Measurements from ENCODE around the gene ASPDH. TPM values are rescaled to one million over a fixed set of nuclear protein-coding genes. Genes with fewer than 3 reads are reported as not detected.

ASPDH gene
- polyA plus RNA-seq, 1 donor (not counting 4 experiments of a cell fraction or from before 2014, with no cell fraction given): not detected

DNA sequence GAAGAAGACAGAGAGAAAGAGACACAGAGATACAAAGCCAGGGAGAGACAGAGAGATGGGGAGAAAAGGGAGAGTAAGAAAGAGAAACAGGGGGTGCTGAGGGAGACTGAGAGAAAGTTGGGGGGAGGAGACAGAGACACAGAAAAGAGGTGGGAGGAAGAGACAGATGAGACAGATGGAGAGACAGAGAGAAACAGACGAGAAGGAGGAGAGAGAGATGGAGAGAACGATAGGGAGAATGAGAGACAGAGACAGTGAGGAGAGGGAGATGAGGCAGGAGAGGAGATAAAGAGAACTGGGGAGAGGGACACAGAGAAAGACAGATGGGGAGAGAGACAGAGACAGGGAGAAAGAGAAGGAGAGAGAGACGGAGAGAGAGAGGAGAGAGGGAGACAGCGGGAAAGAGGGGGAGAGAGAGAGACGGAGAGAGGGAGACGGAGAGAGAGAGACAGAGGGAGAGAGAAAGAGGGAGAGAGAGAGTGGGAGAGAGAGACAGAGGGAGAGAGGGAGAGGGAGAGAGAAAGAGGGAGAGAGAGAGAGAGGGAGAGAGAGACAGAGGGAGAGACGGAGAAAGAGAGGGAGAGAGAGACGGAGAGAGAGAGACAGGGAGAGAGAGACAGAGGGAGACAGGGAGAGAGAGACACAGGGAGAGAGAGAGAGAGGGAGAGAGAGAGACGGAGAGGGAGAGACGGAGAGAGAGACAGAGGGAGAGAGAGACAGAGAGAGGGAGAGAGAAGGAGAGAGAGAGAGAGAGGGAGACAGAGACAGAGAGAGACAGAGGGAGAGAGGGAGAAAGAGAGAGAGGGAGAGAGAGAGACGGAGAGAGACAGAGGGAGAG, 15.3 kb downstream of the ASPDH start:
- no peaks in the 10 kb centered on the region for H3K9me3 ChIP-seq (ENCODE audit: control insufficient read depth, low read depth, low read length)
- no peak overlapping the region for H3K9ac ChIP-seq (ENCODE audit: control insufficient read depth, extremely low read depth, insufficient read depth, low read length)
- no peak overlapping the region for H3K4me2 ChIP-seq (ENCODE audit: control insufficient read depth, extremely low read depth, insufficient read depth, low read depth, low read length)
- no peaks in the 10 kb centered on the region for H3K9me1 ChIP-seq (ENCODE audit: control insufficient read depth, extremely low read depth, insufficient read depth, low read length)
- H3K4me1 ChIP-seq (ENCODE audit: control insufficient read depth, extremely low read depth, insufficient read depth, low read length): no peaks in the 10 kb centered on the region
- no peak overlapping the region for H3K27ac ChIP-seq (ENCODE audit: control insufficient read depth, insufficient read depth, low read length)
- no peaks in the 10 kb centered on the region for H3K36me3 ChIP-seq (ENCODE audit: control insufficient read depth in 2 of 2, extremely low read depth in 1 of 2, insufficient read depth in 2 of 2, low read length in 2 of 2)
- H4K20me1 ChIP-seq (ENCODE audit: control insufficient read depth, extremely low read depth, insufficient read depth, low read length): no peaks in the 10 kb centered on the region
- TF ChIP-seq CTCF (optimal IDR thresholded peaks at IDR 0.05 in 1 of 3, IDR thresholded peaks at IDR 0.05 in 1 of 3, conservative IDR thresholded peaks at IDR 0.05 in 1 of 3; ENCODE audit: extremely low read depth in 1 of 3, insufficient read depth in 2 of 3, low read length in 3 of 3) (no peak), EZH2 (IDR thresholded peaks at IDR 0.05; ENCODE audit: low read length) (no peak)
- dilution Hi-C loops (cut with MboI; ENCODE audit: extremely low pct_ligation_motif_present, low sequenced_read_pairs): no loop called here
- no peaks in the 10 kb centered on the region for H3K79me2 ChIP-seq (ENCODE audit: control insufficient read depth, insufficient read depth, low read length)
- FAIRE-seq: no peak
- H3K27me3 ChIP-seq (ENCODE audit: control insufficient read depth, extremely low read depth, insufficient read depth, low read length): peaks cover 6% of the 10 kb centered on the region
- H2AFZ ChIP-seq (ENCODE audit: control insufficient read depth, low read length): no peak overlapping the region
- DNase-seq (ENCODE audit: low read depth, low spot score): no peak
- no peak overlapping the region for H3K4me3 ChIP-seq (ENCODE audit: control insufficient read depth in 2 of 3, extremely low read depth in 1 of 3, insufficient read depth in 2 of 3, low read depth in 1 of 3, low read length in 3 of 3)

DNA sequence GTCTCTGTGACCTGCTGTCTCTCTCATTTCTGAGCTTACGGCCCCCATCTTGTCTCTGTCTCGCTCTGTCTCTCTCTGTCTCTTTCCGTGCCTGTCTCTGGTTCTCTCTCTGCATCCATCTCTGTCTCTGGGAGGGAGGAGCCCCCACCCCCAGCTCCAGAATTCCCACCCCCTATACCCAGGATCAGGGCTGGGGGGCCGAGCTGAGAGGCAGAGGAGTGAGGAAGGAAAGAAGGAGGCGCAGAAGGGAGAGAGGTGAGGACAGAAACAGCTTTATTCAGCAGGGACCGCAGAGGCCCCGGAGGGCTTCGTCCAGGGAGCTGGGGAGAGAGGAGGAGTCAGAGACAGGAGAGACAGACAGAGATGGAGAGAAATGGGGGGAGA, 16.7 kb downstream of the ASPDH start:
- dilution Hi-C loops (cut with MboI; ENCODE audit: extremely low pct_ligation_motif_present, low sequenced_read_pairs): no loop called here
- no peaks in the 10 kb centered on the region for H3K4me1 ChIP-seq (ENCODE audit: control insufficient read depth, extremely low read depth, insufficient read depth, low read length)
- no peaks in the 10 kb centered on the region for H4K20me1 ChIP-seq (ENCODE audit: control insufficient read depth, extremely low read depth, insufficient read depth, low read length)
- no peak overlapping the region for H2AFZ ChIP-seq (ENCODE audit: control insufficient read depth, low read length)
- peaks cover 18% of the 10 kb centered on the region for H3K27me3 ChIP-seq (ENCODE audit: control insufficient read depth, extremely low read depth, insufficient read depth, low read length)
- no peaks in the 10 kb centered on the region for H3K36me3 ChIP-seq (ENCODE audit: control insufficient read depth in 2 of 2, extremely low read depth in 1 of 2, insufficient read depth in 2 of 2, low read length in 2 of 2)
- H3K9me1 ChIP-seq (ENCODE audit: control insufficient read depth, extremely low read depth, insufficient read depth, low read length): no peaks in the 10 kb centered on the region
- no peak for FAIRE-seq
- H3K4me3 ChIP-seq (ENCODE audit: control insufficient read depth in 2 of 3, extremely low read depth in 1 of 3, insufficient read depth in 2 of 3, low read depth in 1 of 3, low read length in 3 of 3): no peak overlapping the region
- no peak for DNase-seq (ENCODE audit: low read depth, low spot score)
- H3K4me2 ChIP-seq (ENCODE audit: control insufficient read depth, extremely low read depth, insufficient read depth, low read depth, low read length): no peak overlapping the region
- TF ChIP-seq EZH2 (IDR thresholded peaks at IDR 0.05; ENCODE audit: low read length): no peak
- TF ChIP-seq CTCF (optimal IDR thresholded peaks at IDR 0.05 in 1 of 3, IDR thresholded peaks at IDR 0.05 in 1 of 3, conservative IDR thresholded peaks at IDR 0.05 in 1 of 3; ENCODE audit: extremely low read depth in 1 of 3, insufficient read depth in 2 of 3, low read length in 3 of 3): no peak
- no peaks in the 10 kb centered on the region for H3K9me3 ChIP-seq (ENCODE audit: control insufficient read depth, low read depth, low read length)
- H3K27ac ChIP-seq (ENCODE audit: control insufficient read depth, insufficient read depth, low read length): no peak overlapping the region
- no peaks in the 10 kb centered on the region for H3K79me2 ChIP-seq (ENCODE audit: control insufficient read depth, insufficient read depth, low read length)
- H3K9ac ChIP-seq (ENCODE audit: control insufficient read depth, extremely low read depth, insufficient read depth, low read length): no peak overlapping the region

Data from keratinocyte (primary cell).